Measurements from ENCODE around the gene SCN5A. TPM values are rescaled to one million over a fixed set of nuclear protein-coding genes. Genes with fewer than 3 reads are reported as not detected.

SCN5A gene
- polyA plus RNA-seq, 1 donor from 2014 or later: not detected

- TF ChIP-seq RAD21 (conservative IDR thresholded peaks at IDR 0.05): no peak
- no peak for TF ChIP-seq SMC3 (conservative IDR thresholded peaks at IDR 0.05; ENCODE audit: poor library complexity)
- no peak for TF ChIP-seq REST (IDR thresholded peaks at IDR 0.05; ENCODE audit: borderline replicate concordance)
- TF ChIP-seq EZH2 (IDR thresholded peaks at IDR 0.05; ENCODE audit: borderline replicate concordance, insufficient read depth, low read length, poor library complexity, severe bottlenecking): no peak
- TF ChIP-seq MXI1 (conservative IDR thresholded peaks at IDR 0.05; ENCODE audit: poor library complexity, severe bottlenecking): no peak
- TF ChIP-seq CTCF (IDR thresholded peaks at IDR 0.05; ENCODE audit: poor library complexity, severe bottlenecking): no peak
- H4K20me1 ChIP-seq (ENCODE audit: insufficient read depth): no peaks in the 10 kb centered on the region
- no peaks in the 10 kb centered on the region for H3K27me3 ChIP-seq (ENCODE audit: insufficient read depth, low read depth, low read length)
- no peaks in the 10 kb centered on the region for H3K36me3 ChIP-seq (ENCODE audit: insufficient read depth, low read length)
- H3K27ac ChIP-seq (ENCODE audit: low read length): no peak overlapping the region
- H3K4me3 ChIP-seq (ENCODE audit: low read length): no peak overlapping the region
- no peak overlapping the region for H2AFZ ChIP-seq (ENCODE audit: low read depth, low read length)
- H3K9me3 ChIP-seq (ENCODE audit: low read length): no peaks in the 10 kb centered on the region
- H3K79me2 ChIP-seq (replicated peaks; ENCODE audit: insufficient read depth, low read length): no peaks in the 10 kb centered on the region
- H3K9me2 ChIP-seq (ENCODE audit: insufficient read depth, low read length): no peaks in the 10 kb centered on the region
- H3F3A ChIP-seq (ENCODE audit: insufficient read depth, low read length, poor library complexity, severe bottlenecking): no peaks in the 10 kb centered on the region
- no peak overlapping the region for H3K4me2 ChIP-seq (ENCODE audit: low read length)
- H3K9ac ChIP-seq (ENCODE audit: low read length): no peak overlapping the region
Measured at GRCh38 chr3:38628835-38629234, 20.7 kb downstream of the SCN5A start.

DNA sequence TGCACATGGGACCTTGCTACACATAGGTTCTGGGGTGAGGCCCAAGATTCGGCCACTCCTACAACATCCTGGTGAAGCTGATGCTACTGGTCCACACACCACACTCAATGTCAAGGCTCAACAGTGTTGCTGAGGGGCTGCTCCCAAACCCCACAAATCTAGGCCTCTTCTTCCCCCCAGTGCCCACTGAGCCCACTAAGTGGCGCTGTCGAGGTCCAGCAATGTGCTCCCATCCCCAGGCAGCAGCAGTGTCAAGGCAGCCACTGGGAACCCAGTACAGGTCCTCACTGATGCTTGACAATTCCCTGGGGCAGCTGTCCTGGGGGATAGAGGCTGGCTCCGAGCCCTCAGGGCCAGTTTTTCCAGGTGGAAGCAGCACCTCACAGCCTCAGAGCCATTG lies 21.5 kb downstream of the SCN5A start:
- Histone ChIP-seq H3K79me2 (replicated peaks; ENCODE audit: insufficient read depth, low read length) (no peaks in the 10 kb centered on the region), H3K9me3 (ENCODE audit: low read length) (no peaks in the 10 kb centered on the region), H3K4me3 (ENCODE audit: low read length) (no peak overlapping the region), H2AFZ (ENCODE audit: low read depth, low read length) (no peak overlapping the region), H3K27me3 (ENCODE audit: insufficient read depth, low read depth, low read length) (no peaks in the 10 kb centered on the region), H3K9ac (ENCODE audit: low read length) (no peak overlapping the region), H3K27ac (ENCODE audit: low read length) (no peak overlapping the region), H4K20me1 (ENCODE audit: insufficient read depth) (no peaks in the 10 kb centered on the region), H3K9me2 (ENCODE audit: insufficient read depth, low read length) (no peaks in the 10 kb centered on the region), H3K4me2 (ENCODE audit: low read length) (no peak overlapping the region), H3F3A (ENCODE audit: insufficient read depth, low read length, poor library complexity, severe bottlenecking) (no peaks in the 10 kb centered on the region), H3K36me3 (ENCODE audit: insufficient read depth, low read length) (no peaks in the 10 kb centered on the region)
- TF ChIP-seq EP300 (conservative IDR thresholded peaks at IDR 0.05; ENCODE audit: poor library complexity, severe bottlenecking) (no peak), MXI1 (conservative IDR thresholded peaks at IDR 0.05; ENCODE audit: poor library complexity, severe bottlenecking) (no peak), EZH2 (IDR thresholded peaks at IDR 0.05; ENCODE audit: borderline replicate concordance, insufficient read depth, low read length, poor library complexity, severe bottlenecking) (no peak), POLR2AphosphoS5 (IDR thresholded peaks at IDR 0.05) (no peak), REST (IDR thresholded peaks at IDR 0.05; ENCODE audit: borderline replicate concordance) (no peak), RAD21 (conservative IDR thresholded peaks at IDR 0.05) (no peak)

All from neural cell (in vitro differentiated cells).